ENCODE measurements around the gene TSPAN12. TPM values are rescaled to one million over a fixed set of nuclear protein-coding genes. Genes with fewer than 3 reads are reported as not detected.

TSPAN12 gene
- total RNA-seq, 1 experiment from 2014 or later = 1.4 TPM

- ATAC-seq (no peak), DNase-seq (ENCODE audit: low read depth, low spot score) (no peak)
- Histone ChIP-seq H3K4me1 (ENCODE audit: control insufficient read depth, insufficient read depth, low read length) (no peaks in the 10 kb centered on the region), H3K4me3 (ENCODE audit: low read depth in 2 of 2, low read length in 2 of 2) (no peak overlapping the region), H3K27me3 (ENCODE audit: control insufficient read depth, insufficient read depth, low read length) (no peaks in the 10 kb centered on the region), H3K9me3 (ENCODE audit: control insufficient read depth, insufficient read depth, low read depth, low read length) (no peaks in the 10 kb centered on the region), H3K27ac (ENCODE audit: low read length) (no peak overlapping the region), H3K36me3 (ENCODE audit: control insufficient read depth, insufficient read depth, low read length) (no peaks in the 10 kb centered on the region)
- no TSS peak for BruUV-seq (replicated peaks)
- ChIA-PET POLR2A (no interaction called here), CTCF (no interaction called here)
- TF ChIP-seq SIN3A (IDR thresholded peaks at IDR 0.05; ENCODE audit: borderline replicate concordance, insufficient read depth, low read depth, low read length) (no peak), REST (IDR thresholded peaks at IDR 0.05; ENCODE audit: insufficient read depth in 1 of 2, low read depth in 2 of 2, low read length in 1 of 2) (no peak), TCF7L2 (IDR thresholded peaks at IDR 0.05; ENCODE audit: low read depth, low read length) (no peak), POLR2AphosphoS5 (IDR thresholded peaks at IDR 0.05; ENCODE audit: low read depth, low read length) (no peak), CTCF (IDR thresholded peaks at IDR 0.05) (no peak)
- intact Hi-C loops (cut with micrococcal nuclease; ENCODE audit: unreplicated experiment) = no loop called here
- in situ Hi-C loops (cut with HindIII; ENCODE audit: low pct_unique_long_range_greater_than_20kb, low sequenced_read_pairs) = no loop called here
These were observed 58.0 kb downstream of the TSPAN12 start for GRCh38 chr7:120799813-120800475.

- H3K27ac ChIP-seq (ENCODE audit: low read length) = no peak overlapping the region
- no peak overlapping the region for H3K4me3 ChIP-seq (ENCODE audit: low read depth in 2 of 2, low read length in 2 of 2)
- H3K27me3 ChIP-seq (ENCODE audit: control insufficient read depth, insufficient read depth, low read length) = no peaks in the 10 kb centered on the region
- no peaks in the 10 kb centered on the region for H3K9me3 ChIP-seq (ENCODE audit: control insufficient read depth, insufficient read depth, low read depth, low read length)
- intact Hi-C loops (cut with micrococcal nuclease; ENCODE audit: unreplicated experiment) = no loop called here
- H3K36me3 ChIP-seq (ENCODE audit: control insufficient read depth, insufficient read depth, low read length) = no peaks in the 10 kb centered on the region
- no TSS peak for BruUV-seq (replicated peaks)
- TF ChIP-seq POLR2AphosphoS5 (IDR thresholded peaks at IDR 0.05; ENCODE audit: low read depth, low read length) (no peak), CTCF (IDR thresholded peaks at IDR 0.05) (no peak), REST (IDR thresholded peaks at IDR 0.05; ENCODE audit: insufficient read depth in 1 of 2, low read depth in 2 of 2, low read length in 1 of 2) (no peak), SIN3A (IDR thresholded peaks at IDR 0.05; ENCODE audit: borderline replicate concordance, insufficient read depth, low read depth, low read length) (no peak), TCF7L2 (IDR thresholded peaks at IDR 0.05; ENCODE audit: low read depth, low read length) (no peak)
- DNase-seq (ENCODE audit: low read depth, low spot score) (no peak), ATAC-seq (no peak)
- in situ Hi-C loops (cut with HindIII; ENCODE audit: low pct_unique_long_range_greater_than_20kb, low sequenced_read_pairs) = no loop called here
- ChIA-PET CTCF (no interaction called here), POLR2A (no interaction called here)
- H3K4me1 ChIP-seq (ENCODE audit: control insufficient read depth, insufficient read depth, low read length) = no peaks in the 10 kb centered on the region
These were observed 58.8 kb downstream of the TSPAN12 start for GRCh38 chr7:120799147-120799546.
